NCI-H526 (cell line): ENCODE measurements around the gene S100A10.
A peak's percentile ranks its signal among the peaks of the same experiment; 100 is the strongest.

Source experiments
- DNase-seq, 2 experiments: peaks; one replicate each; lab custom pipeline; 2025; lab: John Stamatoyannopoulos, UW

S100A10 gene, protein sequence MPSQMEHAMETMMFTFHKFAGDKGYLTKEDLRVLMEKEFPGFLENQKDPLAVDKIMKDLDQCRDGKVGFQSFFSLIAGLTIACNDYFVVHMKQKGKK

DNA sequence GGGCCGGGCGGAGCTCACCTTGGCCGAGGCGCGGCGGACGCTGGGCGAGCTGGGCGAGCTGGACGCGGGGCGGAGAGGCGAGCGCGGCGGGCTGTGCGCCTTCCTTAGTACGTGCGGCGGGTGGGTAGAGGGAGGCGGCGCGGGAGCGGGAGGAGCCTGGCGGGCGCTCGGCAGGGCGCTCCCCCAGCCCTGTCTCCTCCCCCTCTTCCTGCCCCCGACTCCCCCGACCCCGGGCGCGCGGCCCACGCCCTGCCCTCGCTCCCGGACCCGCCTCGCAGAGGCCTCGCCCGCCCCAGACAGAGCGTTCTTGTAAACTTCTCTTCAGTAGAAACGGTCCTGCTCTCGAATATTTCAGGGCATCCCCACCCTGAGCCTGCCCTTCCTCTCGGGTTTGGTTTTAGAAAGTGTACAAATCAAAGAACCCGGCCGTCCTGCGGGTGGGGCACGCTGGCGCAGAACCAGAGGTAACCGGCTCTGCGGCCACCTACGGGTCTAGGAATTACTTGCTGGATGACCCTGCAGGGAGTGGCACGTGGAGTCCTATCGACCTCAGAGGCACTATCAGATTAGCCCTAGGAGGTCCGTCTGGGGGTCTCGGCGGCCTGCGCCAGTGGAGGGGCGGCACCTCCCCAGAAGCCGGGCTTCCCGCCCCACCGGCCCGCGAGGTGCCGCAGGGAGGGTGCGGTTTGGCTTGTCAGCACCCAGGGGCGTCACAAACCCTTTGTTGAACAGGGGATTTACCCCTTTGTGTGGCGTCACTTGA is at the start of gene S100A10:
Gene S100A10, minus strand, starts transcription at position 126 of the 763 bp plus-strand sequence. CDS start 7,629 bp downstream, outside the sequence.
- peak in 1 of 2 experiments; percentile 85 for DNase-seq

DNA sequence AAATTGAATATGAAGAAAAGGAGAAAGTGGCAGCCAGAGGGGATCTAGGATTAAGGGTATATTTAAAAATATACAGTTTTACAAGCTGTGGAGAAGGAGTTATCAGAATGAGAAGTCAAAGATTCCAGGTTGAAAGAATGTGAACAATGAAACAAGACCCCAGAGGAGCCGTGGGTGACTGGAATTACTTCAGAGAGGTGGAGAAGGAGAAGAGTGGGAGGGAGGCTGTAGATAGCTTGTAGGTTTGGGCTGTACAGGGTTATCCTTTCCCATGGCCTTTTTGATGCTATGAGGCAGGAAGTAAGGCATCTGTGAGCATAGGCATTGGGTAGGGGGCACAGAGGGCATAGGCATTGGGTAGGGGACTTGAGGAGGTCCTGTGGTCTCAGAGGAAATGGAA is 48.4 kb upstream of the S100A10 start:
- DNase-seq: no peak

DNA sequence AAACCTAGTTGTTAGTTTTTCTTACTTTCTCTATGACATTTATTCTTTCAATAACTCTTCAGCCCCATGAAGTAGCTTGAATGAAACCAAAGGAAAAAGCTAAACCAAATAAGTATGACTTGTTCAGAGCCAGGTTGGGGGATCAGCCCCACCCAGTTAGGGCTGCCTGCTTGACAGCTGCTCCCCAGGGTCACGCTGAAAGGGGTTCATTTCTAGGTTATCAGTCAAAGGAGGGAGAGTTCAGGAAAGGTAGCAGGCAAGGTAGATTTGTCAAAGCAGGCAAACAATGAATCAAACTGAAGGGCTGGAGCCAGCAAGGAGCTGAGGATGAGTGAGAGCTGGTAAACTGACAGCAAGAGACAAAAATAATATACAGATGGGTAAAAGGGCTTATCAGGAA is 46.2 kb upstream of the S100A10 start:
- DNase-seq: no peak

DNA sequence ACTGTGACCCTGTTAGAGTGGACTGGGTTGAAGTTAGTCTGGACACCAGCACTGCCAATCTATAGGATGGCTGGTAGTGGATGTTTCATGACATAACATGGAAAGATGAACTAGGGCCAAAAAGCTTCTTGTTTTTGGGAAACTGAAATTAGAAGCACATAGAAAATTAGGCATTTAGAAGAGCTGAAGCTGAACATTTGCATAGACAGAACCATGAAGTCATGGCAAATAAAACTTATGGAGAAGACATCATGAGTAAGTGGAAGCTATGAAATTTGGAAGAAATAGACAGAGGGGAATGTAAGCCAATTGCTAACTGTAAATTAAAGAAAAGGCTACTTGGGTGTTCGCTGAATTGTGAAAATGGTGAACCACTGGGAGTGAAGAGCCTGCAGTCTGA is 45.8 kb upstream of the S100A10 start:
- DNase-seq: no peak

DNA sequence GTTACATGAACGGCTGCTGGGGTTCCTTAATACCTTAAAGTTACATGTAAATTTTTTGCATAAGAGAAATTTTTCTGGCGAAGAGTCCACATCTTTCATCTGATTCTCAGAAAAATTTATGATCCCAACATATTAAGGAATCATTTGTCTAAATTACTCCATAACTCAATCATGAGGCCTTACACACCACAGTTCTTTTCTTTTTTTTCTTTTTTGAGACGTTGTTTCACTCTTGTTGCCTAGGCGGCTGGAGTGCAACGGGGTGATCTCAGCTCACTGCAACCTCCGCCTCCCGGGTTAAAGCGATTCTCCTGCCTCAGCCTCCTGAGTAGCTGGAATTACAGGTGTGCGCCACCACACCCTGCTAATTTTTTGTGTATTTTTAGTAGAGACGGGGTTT is 45.2 kb upstream of the S100A10 start:
- no peak for DNase-seq

DNA sequence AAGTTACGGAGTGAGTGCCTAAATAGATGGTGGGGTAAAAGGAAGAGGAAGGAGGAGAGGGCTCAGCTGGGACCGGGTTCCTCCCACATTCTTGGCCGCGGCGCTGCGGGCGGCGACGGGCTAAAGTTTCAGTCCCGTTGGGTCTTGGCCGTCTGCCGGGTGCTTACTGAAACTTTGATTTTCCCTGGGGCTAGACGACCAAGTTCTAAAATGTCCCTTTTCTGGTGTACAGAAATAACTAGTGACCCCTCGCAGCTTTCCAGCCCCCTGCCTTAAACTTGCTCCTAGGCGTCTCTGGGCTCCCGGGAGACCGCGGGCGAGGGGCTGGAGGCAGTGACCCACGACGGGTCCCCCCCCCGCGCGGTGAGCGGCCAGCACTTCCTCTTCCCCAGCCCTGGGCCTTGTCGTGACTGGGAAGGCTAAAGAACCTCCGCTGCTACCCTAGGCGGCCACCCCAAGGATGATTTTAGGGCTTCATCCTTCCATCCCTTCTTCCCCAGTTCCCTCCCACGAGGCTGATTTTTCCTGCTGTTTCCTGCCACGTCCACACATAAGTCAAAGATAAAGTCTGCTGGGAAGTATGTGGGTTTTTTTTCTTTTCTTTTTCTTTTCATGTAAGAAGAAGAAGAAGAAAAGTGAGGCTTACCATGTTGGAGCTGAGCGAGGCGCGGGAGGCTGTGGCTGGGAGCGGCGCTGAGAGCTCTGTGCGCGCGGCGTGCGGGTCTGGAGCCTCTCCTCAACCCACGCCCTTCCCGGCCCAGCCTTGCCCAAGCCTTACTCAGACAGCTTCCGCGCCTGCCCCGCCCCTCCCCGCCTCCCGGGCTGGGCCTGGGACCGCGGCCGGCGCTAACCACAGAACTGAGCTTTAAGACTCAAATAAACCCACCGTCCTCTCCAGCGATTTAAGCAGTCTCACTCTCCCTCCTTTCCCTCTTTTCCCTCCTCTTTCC is 42.9 kb upstream of the S100A10 start, which contains the start of gene S100A11:
Gene S100A11, minus strand, starts transcription at position 738 of the 950 bp plus-strand sequence. Its CDS starts 89 bp downstream, at position 649.
- DNase-seq: peak; percentile 69 to 95

DNA sequence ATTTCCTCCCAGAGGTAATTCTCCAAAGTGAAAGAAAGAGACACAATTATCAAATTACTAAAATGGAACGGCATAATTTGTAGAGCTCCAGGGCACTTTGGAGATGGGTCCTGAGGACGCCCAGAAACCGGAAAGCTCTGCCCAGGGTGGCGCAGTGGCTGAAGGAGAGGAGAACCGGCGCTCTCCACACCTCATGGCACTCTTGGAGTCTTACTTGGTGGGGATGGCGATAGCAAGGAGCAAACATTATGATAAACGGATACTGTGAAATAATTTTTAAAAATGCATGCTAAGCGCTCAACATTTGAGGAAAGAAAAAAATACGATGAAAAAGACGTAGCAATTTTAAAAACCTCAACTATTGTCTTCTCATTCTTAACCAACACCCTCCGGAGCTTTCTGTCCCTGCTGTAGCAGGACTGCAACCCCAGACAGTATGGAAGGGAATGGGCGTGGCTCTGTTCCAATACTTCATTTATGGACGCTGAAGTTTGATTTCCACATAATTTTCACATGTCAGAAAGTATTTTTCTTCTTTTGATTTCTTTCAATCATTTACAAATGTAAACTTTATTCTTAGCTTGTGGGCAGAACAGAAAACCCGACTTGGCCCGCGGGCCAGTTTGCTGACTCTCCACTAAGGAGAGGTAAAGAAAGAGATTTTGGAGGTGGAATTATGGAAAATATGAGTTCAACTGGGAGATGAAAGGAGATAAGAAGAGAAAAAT is 42.0 kb upstream of the S100A10 start:
- DNase-seq: peak; percentile 73 to 74

DNA sequence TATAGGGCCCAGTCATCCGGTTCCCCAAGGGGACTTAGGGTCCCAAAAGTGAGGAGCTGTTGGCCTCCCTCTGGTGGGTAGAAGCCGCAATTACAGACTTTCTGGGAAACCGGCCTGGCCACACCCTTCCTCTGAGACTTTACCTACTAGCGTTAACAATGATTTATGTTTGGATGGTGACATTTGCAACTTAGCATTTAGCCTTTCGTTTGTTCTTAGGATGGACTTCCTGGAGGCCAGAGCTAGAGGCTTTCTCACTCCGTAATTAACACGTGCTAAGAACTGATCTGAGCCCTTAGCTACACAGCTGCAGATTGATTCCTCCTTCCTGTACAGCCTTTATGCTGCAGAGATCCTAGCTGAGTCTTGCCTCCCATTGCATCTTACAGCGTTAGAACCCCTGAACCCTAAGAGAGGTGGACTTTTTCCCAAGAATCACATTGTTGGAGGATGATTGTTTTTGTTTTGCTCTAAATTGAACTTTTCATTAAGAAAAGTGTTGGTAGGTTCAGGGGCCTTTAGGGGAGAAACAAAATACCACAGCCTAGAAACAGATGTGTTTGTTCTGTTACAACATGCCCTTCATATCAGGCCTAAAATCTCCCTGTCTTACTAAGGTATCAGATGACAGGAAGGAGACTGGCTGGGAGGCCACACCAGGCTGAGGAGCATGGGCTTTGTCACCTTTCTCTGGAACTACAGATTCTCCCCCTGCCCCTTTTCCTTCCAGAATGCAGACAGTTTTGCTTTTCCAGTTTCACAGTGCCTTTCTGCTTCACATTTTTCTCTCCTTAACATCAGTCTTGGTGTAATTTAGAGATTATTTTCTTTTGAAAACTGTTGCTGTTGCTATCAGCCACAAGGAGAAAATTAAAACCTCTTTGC is 41.2 kb upstream of the S100A10 start:
- peak; percentile 93 for DNase-seq

DNA sequence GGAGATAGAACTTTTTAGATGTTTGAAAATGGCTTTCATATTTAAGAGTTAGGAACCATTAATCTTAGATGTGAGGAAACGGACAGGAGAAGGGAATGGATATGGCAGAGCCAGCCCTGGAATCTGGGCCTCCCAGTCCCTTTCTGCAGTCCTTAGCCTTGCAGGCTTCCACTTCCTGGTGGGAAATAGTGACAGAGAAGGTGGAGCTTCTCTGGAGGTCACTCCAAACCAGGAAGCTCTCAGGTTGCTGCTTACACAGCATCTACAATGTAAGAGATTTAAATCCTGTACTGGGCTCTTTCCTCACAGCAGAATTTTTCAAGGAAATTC is 40.6 kb upstream of the S100A10 start:
- no peak for DNase-seq

DNA sequence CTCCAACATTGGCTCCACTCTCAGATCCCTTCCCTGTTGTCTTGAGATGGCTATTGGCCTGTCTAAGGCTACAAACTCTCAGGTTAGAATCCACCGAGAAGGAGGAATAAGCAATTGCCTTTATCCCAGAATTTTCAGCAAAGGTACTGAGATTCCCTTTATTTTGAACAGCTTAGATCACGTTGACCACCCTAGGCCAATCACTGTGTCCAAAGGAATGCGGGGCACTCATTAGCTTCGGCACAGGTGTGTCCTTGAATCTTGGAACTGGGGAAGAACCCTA is 36.2 kb upstream of the S100A10 start:
- DNase-seq: no peak

DNA sequence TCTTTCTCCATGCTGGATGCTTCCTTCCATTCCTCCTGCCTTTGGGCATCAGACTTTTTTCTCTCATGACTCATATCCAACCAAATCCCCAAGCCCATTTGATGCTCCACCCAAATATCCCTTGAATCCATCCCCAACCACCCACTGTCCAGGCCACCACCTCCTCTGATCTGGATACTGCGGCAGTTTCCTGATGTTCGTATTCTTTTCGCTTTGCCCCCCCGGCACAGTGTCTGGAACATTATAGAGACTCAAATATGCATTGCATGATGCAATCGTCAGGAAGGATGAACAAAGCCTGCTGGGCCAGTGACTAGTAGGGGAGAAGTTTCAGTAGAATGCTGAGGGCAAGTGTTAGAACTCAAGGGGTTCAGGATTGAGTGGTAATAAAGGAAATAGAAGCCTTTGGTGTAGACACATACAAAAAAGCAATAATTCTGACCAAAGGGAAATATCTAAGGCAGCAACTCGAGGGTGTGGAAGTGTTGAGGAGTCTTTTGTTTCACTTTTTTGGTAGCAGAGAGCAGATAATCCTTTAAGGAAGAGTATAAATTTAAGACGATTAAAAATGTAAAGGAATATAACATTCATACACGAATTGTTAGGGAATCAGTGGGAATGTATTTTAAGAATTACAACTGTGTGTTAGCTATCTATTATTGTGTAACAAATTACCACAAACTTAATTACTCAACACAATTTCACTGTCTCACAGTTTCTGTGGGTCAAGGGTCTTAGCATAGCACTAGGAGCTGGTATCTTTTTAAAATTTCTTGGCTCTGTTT is 35.7 kb upstream of the S100A10 start:
- no peak for DNase-seq

DNA sequence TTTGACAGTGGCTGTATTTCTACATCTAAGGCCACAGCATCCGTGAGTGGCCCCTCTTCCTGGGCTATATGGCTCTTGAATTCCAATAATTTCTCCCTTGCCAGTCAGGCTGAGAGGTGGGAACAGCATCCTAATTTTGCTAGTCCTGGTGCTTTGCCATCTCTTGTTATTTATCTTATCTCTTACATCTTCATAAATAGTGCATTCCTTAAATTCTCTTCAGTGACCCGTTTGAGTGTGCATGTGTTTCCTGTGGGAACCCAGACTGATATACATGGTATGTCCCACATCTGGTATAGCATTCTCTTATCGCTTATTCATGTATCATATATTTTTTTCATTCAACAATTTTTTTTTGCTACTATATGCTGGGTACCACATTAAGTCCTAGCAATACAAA is 33.2 kb upstream of the S100A10 start:
- DNase-seq: no peak

DNA sequence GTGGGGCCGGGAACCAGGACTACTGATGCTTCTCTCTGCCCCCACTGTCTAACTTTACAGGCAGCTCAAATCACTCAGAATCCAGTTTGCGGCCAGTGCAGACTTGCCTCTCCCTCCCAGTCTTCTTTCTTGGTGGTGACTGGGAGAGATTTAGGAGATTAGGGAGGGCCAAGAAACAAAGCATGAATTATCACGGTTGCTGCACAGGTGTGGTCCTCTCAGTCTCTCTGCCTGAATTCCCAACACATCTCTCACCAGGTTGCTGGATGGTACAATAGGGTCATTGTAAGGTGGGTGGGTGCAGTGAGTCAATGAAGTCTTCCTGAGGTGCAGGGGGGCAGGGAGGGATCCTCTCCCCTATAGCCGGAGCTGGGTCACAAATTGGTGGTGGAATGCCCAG is 30.6 kb upstream of the S100A10 start:
- DNase-seq: peak; percentile 78 to 91

DNA sequence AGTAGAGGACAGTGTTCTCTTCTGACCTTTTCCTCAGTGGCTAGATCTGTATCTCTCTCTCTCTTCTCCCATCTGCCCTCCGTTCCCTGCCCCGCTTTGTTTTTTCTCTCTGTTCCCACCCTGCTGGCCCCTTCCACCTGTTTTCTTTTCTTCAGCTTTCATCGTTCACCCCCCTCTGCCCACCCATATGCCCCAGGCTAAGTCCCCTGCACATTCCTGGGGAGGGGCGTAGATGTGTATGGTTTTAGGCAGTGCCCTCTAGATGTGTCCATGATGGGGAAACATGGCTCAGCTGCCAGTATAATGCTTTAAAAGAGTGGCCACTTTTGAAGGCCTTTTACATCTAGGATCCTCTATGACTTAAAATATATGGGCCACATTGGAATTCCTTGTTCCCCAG is 29.6 kb upstream of the S100A10 start:
- DNase-seq: no peak

DNA sequence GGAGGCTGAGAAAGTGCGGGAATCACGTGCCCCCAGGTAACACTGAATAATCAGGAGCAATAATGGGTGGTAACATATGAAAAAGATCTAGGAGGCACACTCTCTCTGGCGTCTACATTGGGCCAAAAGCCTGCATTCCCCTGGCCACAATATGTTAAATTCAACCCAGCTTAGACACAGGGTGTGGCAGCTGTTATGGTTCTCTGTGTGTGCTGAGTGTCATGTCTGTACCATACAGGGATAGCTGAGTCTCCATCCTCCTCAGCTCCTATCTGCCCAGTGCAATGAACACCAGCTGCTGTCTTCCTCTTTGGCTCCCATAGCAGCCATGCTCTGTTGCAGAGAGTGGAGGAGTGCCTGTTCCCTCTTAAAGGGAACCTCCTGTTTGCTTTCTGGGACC is 28.8 kb upstream of the S100A10 start:
- no peak for DNase-seq

DNA sequence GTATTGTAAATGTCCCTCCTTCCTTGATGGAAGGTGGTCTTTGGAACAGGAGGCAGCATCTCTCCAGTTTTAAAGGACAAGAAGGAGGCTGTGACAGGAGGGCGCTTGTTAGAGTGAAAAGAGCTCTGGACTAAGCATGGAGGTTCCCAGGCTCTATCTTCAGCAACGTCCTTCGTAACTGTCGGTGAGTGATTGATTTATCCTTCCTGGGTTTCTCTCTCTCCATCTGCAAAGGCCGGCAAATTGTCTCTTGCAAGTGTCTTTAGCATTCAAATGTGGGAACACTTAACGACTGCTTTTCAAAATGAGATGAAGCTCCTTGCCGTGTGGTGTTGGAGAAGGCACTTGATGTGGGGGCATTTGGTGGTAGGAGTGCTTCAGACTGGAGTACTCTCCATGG is 27.9 kb upstream of the S100A10 start:
- DNase-seq: no peak

DNA sequence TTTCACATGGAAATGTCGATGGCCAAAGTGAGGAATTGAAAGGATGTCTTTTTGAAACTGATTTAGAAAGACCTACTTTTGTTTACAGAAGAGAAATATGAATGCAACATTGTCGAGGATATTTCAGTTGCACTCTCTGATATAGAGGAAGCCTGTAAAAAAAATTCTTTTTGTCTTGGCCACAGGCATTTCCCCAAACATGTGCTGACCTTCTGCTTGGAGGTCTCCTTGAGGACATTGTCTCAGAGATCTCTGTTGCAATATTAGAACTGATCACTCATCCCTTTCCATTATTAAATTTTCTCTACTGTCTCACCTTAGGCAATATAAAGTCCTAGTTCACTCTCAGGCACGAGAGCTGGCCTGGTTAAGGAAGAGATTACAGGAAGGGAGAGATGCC is 27.2 kb upstream of the S100A10 start:
- DNase-seq: no peak

DNA sequence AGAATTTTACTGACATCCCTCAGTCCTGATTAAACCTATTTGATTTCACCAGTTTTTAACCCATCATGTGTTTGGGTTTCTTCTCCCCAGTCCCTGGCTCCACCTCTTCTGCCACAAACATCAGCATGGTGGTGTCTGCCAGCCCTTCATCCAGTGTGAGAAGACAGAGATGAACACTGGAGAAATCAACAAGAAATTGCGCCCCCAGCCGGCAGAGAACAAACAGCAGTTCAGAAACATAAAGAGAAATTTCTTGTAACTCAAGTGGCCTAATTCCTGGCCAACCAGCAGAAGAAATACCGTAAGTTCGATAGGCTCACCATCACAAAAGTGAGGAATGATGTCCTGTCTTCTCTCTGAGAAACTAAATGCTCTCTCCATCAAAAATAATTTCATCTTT is 24.9 kb upstream of the S100A10 start:
- DNase-seq: peak in 1 of 2 experiments; percentile 42

DNA sequence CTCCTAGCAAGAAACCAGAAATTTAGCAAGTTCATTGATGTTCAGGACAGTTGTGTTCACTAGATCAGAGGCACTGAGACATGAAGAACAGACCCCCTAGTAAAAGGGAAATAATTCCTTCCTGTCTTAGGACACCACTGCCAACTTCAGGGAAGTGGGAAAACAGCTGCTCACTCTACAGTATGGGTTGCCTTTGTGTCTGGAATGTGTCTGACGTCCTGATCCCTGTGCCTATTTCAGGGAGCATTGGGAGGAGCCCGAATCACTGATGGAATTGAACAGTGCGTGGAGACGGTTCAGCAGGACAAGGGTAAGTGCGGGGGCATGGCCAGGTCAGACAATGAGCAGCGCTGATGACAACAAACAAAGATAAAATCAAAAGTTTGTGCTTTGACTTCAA is 22.1 kb upstream of the S100A10 start:
- DNase-seq: no peak

DNA sequence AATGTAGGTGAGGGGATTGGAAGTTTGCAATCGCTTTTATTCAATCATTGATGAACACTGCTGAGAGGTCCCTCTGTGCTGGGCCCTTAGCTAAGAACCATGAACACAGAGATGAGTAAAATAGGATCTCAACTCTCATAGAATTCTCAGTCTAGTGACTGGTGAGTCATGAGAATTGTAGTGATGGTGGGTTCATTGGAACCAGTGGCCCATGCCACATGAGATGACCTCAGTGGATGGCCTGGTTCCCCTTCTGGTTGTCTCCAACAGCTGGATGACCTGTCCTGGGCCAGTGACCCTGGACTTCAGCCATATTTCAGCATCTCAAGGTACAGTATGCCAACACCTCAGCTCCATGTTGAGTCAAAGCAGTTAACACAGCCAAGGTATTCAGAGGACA is 21.3 kb upstream of the S100A10 start:
- no peak for DNase-seq
